Measurements from ENCODE around the gene ITPKC.
A peak's percentile ranks its signal among the peaks of the same experiment; 100 is the strongest.
"Not testable (repeated sequence)": the region's sequence is repeated elsewhere in the genome, so short reads cannot be mapped to it uniquely, and the experiment has no call there.

Gene ITPKC

GRCh38 chr19:40774916-40775631 lies 58.2 kb downstream of the ITPKC start, which contains the start of gene MIA:
MIA (plus strand) TSS chr19:40775521; CDS start chr19:40775543, 22 bp downstream.
- peak; percentile 39 for DNase-seq

- DNase-seq, result no peak
These were observed 58.7 kb downstream of the ITPKC start for GRCh38 chr19:40775632-40776022.

GRCh38 chr19:40776364-40776763 lies 59.5 kb downstream of the ITPKC start:
- DNase-seq, result no peak

GRCh38 chr19:40776932-40777644 lies 60.2 kb downstream of the ITPKC start:
- DNase-seq, result peak; percentile 96

- DNase-seq, result no peak
These were observed 60.7 kb downstream of the ITPKC start for GRCh38 chr19:40777645-40777936.

GRCh38 chr19:40777937-40778705 lies 61.2 kb downstream of the ITPKC start, which contains the start of gene RAB4B:
RAB4B (plus strand) TSS chr19:40778247; CDS start chr19:40778376, 129 bp downstream.
- DNase-seq, result peak; percentile 100

- DNase-seq, result no peak
These were observed 61.9 kb downstream of the ITPKC start for GRCh38 chr19:40778706-40779284.

- no peak for DNase-seq
These were observed 63.7 kb downstream of the ITPKC start for GRCh38 chr19:40780582-40780981.

- no peak for DNase-seq
These were observed 64.2 kb downstream of the ITPKC start for GRCh38 chr19:40781140-40781539.

- no peak for DNase-seq
These were observed 66.8 kb downstream of the ITPKC start for GRCh38 chr19:40783711-40784110.

- DNase-seq, result not testable (repeated sequence)
These were observed 67.2 kb downstream of the ITPKC start for GRCh38 chr19:40784146-40784545.

- DNase-seq, result no peak
These were observed 68.6 kb downstream of the ITPKC start for GRCh38 chr19:40785526-40785925.

- no peak for DNase-seq
These were observed 69.4 kb downstream of the ITPKC start for GRCh38 chr19:40786060-40787037.

Data from femur (tissue), 1 donor.